Skeletal muscle cell (primary cell): ENCODE results near the gene COLEC11.
"Not testable (repeated sequence)": the region's sequence is repeated elsewhere in the genome, so short reads cannot be mapped to it uniquely, and the experiment has no call there.

Experiments
- DNase-seq: peaks from one replicate; pipeline ENCODE4 v3.0.0-alpha.2; 2010; ENCODE audit warnings: low read depth
- H3K4me3 ChIP-seq: 2 replicates; pipeline ENCODE4 v1.5.1; 2011; ENCODE audit warnings: low read depth, mild to moderate bottlenecking, control low read depth, low read length, moderate library complexity

The COLEC11 gene

DNA sequence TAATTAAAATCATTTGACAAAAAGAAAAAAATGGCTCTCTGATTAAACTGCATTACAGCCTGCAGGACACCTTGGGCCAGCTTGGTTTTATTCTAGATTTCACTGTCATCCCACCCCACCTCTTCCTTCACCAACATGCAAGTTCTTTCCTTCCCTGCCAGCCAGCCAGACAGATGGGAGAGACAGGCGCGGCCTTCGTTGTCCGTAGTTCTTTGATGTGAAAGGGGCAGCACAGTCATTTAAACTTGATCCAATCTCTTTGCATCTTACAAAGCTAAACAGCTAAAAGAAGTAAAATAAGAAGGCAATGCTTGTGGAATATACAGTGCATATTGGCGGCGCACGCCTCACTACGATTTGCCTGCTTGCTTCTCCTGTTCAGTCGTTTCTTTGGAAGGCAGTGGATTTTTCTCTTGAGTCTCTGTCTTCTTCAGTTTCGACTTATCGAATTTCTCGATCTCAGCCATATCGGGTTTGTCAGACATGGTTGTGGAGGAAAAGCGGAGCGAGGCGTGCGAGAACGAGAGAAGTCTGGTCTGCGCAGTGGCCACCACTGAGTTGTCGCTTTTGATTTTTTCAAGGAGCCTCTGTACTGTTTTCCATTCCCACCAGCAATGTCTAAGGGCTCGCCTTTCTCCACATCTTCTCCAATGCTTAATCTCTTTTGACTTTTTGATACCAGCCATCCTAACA is 22.4 kb downstream of the COLEC11 start:
- no peak for DNase-seq
- H3K4me3 ChIP-seq = no peak overlapping the region

DNA sequence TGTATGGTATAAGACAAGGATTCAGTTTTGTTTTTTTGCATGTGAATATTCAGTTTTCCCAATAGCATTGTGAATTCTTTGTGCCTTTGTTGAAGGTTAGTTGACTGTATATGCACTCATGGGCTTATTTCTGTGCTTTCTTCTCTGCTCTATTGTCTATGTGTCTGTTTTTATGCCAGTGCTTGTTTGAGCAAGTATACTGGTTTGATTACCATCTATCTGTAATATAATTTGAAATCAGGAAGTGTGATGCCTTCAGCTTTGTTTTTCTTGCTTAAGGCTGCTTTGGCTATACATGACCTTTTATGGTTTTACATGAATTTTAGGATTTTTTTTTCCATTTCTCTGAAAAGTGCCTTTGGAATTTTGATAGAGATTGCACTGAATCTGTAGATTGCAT is 23.5 kb downstream of the COLEC11 start:
- DNase-seq = no peak
- no peak overlapping the region for H3K4me3 ChIP-seq

DNA sequence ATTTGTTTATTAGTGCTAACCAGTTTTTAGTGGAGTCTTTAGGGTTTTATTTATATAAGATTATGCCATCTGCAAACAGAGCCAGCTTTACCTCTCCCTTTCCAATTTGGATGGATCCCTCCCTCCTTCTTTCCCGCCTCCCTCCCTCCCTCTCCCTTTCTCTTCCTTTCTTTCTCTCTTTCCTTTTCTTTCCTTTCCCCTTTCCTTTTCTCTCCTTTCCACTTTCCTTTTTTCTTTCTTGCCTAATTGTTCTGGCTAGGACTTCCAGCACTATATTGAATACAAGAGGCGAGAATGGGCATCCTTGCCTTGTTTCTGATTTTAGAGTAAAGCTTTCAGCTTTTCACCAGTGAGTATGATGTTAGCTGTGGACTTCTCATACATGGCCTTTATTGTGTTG is 24.1 kb downstream of the COLEC11 start:
- DNase-seq = no peak
- H3K4me3 ChIP-seq = no peak overlapping the region

DNA sequence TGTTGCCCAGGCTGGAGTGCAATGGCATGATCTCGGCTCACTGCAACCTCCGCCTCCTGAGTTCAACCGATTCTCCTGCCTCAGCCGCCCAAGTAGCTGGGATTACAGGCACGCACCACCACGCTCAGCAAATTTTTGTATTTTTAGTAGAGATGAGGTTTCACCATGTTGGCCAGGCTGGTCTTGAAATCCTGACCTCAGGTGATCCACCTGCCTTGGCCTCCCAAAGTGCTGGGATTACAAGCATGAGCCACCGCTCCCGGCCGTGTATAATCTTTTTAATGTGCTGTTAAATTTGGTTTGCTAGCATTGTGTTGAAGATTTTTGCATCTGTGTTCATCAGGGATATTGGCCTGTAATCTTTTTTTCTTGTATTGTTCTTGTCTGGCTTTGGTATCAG is 24.7 kb downstream of the COLEC11 start:
- DNase-seq, H3K4me3 ChIP-seq: not testable (repeated sequence)

DNA sequence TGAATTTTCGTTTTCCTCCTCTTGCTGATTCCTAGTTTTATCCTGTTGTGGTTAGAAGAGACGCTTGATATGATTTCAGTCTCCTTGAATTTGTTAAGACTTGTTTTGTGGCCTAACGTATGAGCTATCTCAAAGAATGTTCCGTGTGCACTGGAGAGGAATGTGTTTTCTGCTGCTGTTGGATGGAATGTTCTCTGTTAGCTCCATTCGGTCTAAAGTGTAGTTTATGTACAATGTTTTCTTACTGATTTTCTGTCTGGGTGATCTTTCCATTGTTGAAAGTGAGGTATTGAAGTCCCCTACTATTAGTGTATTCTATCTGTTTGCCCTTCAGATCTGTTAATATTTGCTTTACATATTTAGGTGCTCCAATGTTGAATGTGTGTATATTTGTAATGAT is 25.9 kb downstream of the COLEC11 start:
- no peak for DNase-seq
- no peak overlapping the region for H3K4me3 ChIP-seq

DNA sequence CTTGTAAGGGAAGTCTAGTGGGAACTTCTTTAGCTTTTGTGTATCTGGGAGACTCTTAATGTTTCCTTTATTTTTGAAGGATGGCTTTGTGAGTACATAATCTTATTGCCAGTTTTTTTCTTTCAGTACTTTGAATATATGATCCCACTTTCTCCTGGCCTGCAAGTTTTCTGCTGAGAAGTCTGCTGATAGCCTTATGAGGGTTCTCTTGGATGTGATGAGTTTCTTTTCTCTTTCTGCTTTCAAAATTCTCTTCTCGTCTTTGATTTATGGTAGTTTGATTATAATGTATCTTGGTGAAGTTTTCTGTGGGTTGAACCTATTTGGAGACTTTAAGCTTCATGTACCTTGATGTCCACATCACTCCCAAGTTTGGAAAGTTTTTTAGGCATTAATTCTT is 28.1 kb downstream of the COLEC11 start:
- DNase-seq = no peak

DNA sequence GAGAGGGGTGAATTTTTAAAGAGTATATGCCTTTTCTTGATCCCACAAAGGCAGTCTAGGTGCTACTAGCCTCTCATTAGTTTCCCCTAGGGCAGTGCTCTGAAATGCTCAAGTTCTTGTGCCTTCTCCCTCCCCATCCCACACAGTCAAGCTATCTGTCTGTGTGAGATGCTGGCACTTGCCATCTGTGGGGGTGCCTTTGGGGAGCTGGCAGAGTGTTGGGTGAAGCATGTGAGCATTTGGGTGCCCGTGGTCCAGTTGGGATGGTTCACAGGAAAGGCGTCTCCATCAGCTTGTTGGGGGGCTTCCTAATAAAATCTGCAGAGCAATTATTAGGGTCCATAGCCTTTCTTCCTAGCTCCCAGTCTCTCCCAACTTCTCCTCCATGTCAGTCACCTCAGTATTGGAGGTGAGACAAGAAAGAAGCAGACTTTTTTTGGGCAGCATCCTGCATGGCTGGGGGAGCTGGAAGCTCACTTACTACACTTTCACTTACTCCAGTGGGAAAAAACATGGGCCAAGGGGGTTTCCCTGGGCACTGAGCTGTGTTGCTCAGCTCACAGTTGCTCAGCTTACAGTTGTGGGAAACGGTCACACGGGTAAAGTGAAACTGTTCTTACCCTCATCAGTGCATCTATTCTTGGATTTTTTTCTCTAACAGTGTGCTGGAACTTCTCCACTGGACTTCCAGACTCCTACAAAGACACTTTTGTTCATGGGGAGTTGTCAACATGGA is 29.3 kb downstream of the COLEC11 start:
- DNase-seq = no peak
- H3K4me3 ChIP-seq = no peak overlapping the region

More for the DNA sequence above, 28.1 kb downstream of the COLEC11 start:
- no peak overlapping the region for H3K4me3 ChIP-seq

DNA sequence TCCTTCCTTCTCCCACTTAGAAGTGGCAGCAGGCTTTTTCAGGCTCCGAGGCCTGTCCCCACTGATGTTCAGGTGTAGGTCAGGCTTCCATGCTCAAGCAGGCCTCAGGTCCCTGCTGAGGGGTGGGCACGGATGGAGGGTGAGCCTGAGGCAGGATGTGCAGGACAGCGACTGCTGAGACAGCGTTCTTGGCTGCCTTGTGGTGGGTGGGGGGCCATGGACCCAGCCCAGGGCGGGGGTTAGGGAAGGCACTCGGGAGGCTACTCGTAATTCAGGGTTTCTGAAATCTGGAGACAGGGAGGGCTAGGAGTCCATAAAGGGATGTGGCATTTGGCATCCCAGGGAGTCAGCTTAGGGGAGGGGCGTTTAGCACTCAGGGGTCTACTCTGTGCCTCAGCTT is 30.3 kb downstream of the COLEC11 start:
- no peak overlapping the region for H3K4me3 ChIP-seq
- DNase-seq = no peak

DNA sequence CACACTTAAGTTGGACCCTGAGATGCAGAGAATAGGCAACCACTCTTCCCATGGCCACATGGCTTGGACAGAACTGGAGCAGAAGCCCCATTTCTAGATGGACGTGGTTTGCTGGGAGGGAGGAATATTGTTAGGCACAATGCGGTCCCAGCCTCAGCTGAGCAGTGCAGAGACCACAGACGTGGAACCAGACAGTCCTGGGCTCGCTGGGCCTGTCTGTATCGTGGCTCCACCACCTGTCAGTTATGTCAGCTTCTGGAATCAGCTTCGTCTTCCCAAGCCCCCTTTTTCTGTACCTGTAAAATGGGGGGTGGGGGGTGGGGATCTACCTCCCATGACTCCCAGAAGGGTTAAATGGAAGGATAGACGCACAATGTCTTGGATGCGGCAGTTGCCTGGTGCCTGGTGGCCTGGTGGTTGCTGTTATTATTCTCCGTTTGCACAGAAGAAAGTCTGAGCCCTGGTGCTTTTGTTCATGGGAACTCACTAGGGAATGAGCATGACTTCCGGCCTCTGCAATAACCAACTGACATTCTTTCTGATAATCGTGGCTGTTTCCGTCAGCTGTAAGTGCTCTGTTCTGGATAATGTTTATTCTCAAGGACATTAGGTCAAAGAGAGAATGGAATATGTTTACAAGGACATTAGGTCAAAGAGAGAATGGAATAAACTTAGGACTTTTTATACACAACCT is 31.4 kb downstream of the COLEC11 start:
- no peak overlapping the region for H3K4me3 ChIP-seq
- DNase-seq = no peak

DNA sequence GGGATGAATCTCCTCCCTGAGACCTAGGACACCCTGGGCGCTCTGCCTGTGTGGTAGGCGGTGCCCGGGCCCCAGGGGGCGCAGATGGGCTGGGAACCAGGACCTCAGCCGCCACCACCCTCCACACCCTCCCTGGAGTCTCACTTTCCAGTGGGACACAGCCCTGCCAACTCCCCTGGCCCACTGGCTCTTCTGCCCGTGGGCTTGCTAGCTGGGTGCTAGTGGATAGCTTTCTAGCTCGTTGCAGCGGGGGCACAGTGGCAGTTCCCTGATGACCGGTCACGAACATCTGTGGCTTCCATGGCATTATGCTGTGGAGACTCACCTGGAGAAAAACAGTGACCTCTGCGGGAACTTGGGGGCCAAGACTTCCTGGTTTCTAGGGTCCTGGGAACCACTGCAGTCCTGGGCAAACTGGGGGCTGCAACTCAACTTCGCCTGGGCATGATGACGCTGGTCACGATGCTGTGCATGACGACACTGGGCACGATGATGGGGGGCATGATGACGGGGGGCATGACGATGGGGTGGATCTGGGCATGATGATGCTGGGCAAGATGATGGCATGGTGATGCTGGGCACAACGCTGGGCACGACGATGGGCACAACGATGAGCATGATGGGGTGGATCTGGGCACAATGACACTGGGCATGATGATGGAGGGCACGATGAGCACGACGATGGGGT is 32.0 kb downstream of the COLEC11 start:
- DNase-seq = no peak
- no peak overlapping the region for H3K4me3 ChIP-seq

DNA sequence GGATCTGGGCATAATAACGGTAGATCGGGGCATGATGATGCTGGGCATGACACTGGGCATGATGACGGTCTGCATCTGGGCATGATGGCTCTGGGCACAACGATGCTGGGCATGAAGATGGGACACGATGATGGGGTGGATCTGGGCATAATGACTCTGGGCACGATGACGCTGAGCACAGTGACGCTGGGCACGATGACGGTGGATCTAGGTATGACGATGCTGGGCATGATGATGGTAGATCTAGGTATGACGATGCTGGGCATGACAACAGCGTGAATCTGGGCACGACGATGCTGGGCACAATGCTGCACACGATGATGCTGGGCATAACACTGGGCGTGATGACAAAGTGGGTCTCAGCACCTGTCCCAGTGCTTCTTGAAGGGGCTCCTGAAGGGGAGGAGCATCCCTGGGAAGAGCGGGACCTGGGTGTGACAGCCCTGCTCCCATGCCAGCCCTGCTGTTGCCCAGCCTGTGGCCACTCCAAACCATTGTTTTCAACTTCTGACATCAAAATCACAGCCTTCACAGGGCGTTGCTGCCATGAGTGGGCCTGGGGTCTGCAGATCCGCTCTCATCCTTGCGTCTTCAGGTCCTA is 32.7 kb downstream of the COLEC11 start:
- H3K4me3 ChIP-seq = no peak overlapping the region
- no peak for DNase-seq

DNA sequence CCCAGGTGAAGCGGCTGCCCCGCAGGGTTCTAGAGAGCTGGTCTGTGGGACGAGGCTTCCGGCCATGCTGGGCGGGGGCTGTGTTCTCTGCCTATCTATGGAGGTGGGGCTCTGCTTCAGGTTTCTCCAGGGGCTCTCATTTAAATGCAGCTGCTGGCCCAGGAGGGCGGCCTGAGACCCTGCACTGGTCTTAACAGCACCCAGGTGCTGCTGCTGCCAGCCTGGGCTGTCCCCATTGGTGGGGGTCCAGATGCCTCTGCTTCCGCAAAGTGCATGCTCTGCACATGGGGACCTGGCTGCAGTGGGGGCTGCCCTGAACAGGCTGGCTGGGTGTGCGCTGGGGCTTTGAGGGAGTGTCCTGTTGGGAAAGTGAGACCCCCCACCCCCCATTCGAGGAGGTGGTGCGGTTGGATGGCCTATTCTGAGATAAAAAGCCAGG is 33.3 kb downstream of the COLEC11 start:
- no peak overlapping the region for H3K4me3 ChIP-seq
- DNase-seq = no peak

DNA sequence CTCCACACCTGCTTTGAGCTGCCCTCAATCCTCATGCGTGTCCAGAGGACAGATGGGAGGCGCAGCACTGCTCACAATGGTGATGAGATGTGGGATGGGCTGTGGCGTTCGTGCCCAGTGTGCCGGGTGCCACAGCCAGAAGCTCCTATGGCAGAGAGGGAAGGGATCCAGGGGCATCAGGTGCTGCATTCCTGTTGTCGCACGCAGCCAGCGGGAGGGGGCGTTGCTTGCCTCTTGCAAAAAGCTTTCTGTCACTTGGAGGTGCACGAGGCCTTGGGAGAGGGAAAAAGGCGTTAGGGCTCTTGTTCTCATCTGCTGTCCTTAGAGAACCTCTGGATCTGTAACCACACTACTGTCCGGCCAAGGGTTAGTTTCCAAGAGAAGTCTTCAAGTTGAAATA is 33.9 kb downstream of the COLEC11 start:
- H3K4me3 ChIP-seq = no peak overlapping the region
- no peak for DNase-seq

DNA sequence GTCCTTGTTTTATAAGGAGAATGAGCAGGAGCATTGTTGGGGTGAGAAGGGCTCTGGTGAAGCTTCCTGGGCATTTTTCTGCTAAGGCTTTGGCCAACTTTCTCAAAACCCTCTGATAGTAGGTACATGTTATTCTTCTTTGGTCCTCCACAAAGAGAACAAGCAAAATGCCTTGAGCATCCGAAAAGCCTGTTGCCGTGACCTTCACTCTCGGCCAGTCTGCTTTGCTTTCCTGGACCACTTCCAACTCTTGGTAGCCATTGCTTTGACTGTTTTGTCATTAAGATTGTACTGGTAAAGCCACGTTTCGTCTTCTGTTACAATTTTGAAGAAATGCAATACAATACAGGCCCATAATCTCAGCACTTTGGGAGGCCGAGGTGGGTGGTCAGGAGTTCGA is 35.7 kb downstream of the COLEC11 start:
- H3K4me3 ChIP-seq = no peak overlapping the region
- no peak for DNase-seq

DNA sequence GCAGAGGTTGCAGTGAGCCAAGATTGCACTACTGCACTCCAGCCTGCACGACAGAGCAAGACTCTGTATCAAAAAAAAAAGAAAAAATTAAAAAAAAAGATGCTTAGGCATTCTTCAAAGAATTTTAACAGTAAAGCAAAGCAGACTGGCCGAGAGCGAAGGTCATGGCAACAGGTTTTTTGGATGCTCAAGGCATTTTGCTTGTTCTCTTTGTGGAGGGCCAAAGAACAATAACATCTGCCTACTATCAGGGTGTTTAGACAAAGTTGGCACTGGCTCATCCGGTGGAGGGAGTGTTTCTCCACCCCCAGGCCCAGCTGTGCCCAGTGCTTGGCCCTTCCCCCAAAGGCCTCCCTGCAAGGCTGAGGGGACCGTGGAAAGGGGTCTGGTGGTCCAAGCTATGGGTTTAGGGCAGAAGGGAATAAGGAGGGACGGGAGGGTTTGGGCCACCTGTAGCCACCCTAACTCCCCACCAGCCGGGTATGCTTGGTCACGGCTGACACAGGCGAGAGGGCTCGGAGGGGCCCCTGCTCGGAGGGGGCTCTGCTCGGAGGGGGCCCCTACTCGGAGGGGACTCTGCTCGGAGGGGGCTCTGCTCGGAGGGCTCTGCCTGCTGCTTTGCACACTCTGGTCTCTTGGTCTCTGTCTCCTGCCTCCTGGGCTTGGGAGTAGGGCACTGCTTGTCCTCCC is 36.4 kb downstream of the COLEC11 start:
- DNase-seq = no peak
- no peak overlapping the region for H3K4me3 ChIP-seq

DNA sequence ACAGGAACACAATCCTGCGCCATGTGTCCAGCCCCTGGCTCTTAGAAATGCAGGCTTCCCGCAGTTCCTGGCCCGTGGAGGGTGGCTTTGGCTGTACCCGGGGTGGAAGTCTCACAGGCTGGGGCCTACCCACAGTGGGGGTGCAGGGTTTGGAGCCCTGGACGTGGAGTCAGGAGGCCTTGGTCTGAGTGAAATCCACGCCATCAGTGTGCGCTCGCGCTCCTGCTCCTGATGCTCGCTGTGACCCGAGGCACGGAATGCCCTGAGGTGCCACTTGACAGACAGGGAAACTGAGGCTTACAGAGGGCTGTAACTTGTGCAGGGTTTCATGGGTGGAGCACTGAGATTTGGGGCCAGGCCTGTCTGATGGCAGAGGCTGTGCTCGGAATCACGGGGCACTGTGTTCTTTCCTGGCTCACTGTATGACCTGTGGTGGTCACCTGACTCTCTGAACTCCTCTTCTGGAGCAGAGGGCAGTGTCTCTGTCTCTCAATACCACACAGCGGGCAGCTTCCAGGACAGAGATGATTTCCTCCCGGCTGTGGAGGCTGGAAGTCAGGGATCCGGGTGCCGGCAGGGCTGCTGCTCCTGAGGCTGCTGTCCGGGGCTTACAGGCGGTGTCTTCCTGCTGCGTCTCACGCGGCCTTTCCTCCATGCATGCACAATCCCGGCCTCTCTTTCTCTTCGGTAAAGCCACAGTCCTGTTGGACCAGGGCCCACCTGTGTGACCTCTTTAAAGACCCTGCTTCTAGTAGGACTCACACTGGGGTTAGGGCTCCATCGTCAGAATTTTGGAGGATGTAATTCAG is 37.1 kb downstream of the COLEC11 start:
- H3K4me3 ChIP-seq = no peak overlapping the region
- no peak for DNase-seq

DNA sequence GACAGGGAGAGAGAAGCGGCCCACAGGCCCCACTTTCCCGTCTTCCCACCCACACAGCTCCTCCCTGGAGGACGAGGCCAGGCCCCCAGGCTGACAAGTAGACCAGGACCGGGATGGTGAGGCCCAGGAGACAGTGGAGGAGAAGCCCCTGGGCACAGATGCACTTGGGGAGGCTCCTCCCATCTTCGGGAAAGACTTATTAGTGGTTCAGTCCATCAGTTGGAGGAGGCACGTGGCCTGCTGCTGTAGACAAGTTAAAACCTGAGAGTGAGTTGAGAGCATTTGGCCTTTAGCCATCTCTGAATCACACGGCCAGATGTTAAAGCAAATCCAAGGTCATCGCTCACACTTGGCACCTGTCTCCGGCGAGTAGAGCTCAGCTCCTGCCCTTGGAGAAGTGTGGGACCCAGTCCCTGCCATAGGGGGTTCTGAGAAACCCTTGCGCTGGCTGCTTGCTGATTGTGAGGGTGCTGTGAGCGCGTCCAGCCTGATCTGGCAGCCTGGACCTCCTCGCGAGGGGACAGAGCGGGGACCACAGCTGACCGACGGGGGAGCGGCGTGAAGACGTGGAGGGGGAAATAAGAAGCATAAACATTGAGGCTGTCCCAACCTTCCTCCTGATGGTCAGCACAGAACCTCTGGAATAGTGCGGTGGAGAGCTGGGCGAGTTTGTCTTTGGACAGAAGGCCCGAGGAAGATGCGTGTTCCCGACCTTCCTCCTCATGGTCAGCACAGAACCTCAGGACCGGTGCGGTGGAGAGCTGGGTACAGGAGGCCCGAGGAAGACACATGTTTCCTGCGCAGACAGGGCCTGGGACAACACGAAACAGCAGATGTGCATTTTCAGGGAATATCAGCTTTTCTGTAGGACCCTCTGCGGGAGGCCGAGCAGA is 38.4 kb downstream of the COLEC11 start:
- no peak for DNase-seq
- no peak overlapping the region for H3K4me3 ChIP-seq
